Embryonic facial prominence (tissue), 1 donor: ENCODE data around the gene SLC37A3.
"Not testable (repeated sequence)": the region's sequence is repeated elsewhere in the genome, so short reads cannot be mapped to it uniquely, and the experiment has no call there.

ENCODE experiments used
- DNase-seq: peaks from one replicate; pipeline ENCODE4 v3.0.0-alpha.2; 2016; ENCODE audit errors: extremely low spot score

SLC37A3 gene, protein sequence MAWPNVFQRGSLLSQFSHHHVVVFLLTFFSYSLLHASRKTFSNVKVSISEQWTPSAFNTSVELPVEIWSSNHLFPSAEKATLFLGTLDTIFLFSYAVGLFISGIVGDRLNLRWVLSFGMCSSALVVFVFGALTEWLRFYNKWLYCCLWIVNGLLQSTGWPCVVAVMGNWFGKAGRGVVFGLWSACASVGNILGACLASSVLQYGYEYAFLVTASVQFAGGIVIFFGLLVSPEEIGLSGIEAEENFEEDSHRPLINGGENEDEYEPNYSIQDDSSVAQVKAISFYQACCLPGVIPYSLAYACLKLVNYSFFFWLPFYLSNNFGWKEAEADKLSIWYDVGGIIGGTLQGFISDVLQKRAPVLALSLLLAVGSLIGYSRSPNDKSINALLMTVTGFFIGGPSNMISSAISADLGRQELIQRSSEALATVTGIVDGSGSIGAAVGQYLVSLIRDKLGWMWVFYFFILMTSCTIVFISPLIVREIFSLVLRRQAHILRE

GRCh38 chr7:140397784-140398750 lies at the start of gene SLC37A3:
SLC37A3 (minus strand) TSS chr7:140398530; CDS start chr7:140382526, 16,004 bp downstream.
- DNase-seq = no peak

DNA sequence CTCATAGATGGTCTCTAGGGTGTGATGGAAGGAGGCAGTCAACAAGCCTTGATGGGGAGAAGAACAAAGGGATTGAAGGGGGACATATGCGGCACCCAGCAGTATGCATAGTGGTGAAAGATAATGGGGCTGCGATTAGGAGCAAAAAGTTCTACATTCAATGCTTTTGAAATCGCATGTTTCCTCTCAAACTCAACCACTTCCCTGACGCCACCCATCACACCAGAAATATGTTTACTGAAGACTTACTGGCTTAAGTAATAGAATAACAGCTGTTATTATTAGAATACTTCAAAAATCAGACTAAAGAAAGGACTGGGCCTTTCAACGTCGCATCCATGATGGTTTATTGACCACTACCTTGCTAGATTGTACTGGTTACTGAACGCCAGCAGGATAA lies 49.5 kb upstream of the SLC37A3 start:
- DNase-seq = no peak

DNA sequence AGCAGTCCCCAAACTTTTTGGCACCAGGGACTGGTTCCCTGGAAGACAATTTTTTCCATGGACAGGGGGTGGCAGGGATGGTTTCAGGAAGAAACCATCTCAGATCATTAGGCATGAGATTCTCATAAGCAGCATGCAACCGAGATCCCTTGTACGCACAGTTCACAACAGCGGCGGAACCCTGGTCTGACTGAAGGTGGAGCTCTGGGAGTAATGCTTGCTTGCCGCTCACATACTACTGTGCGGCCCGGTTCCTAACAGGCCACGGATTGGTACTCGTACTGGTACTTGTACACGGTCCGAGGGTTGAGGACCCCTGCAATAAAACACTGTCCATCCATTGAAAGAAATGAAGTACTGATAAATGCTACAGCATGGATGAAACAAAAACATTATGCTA lies 48.1 kb upstream of the SLC37A3 start:
- no peak for DNase-seq

- no peak for DNase-seq
These were observed 43.2 kb upstream of the SLC37A3 start for GRCh38 chr7:140441519-140441918.

DNA sequence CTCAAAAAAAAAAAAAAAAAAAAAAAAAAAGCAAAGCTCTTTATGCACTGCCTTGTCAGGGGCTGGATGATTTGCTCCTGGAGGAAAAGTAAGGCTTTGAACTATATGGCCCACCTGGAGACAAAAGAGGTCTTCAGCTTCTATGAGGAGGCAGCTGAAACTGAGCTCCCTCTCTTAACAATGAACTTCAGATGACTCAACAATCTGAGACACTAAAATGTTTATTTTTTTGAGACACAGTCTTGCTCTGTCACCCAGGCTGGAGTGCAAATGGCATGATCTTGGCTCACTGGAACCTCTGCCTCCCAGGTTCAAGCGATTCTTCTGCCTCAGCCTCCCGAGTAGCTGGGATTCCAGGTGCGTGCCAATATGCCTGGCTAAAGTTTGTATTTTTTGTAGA lies 42.3 kb upstream of the SLC37A3 start:
- no peak for DNase-seq

- no peak for DNase-seq
These were observed 41.0 kb upstream of the SLC37A3 start for GRCh38 chr7:140439359-140439758.

- DNase-seq = no peak
These were observed 37.0 kb upstream of the SLC37A3 start for GRCh38 chr7:140435252-140435895.

GRCh38 chr7:140433396-140433795 lies 35.1 kb upstream of the SLC37A3 start:
- DNase-seq = no peak

GRCh38 chr7:140426130-140426529 lies 27.8 kb upstream of the SLC37A3 start:
- no peak for DNase-seq

DNA sequence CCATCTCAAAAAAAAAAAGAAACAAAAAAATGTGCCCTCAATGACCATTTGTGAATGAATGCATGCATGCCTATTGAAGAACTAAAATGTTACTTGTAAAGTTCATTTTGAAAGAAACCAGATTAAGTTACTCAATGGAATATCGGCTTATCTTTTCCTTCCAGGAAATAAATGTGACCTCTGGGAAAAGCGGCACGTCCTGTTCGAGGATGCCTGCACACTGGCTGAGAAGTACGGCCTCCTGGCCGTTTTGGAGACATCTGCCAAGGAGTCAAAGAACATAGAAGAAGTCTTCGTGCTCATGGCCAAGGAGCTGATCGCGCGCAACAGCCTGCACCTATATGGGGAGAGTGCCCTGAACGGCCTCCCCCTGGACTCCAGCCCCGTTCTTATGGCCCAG lies 27.4 kb upstream of the SLC37A3 start:
- no peak for DNase-seq

DNA sequence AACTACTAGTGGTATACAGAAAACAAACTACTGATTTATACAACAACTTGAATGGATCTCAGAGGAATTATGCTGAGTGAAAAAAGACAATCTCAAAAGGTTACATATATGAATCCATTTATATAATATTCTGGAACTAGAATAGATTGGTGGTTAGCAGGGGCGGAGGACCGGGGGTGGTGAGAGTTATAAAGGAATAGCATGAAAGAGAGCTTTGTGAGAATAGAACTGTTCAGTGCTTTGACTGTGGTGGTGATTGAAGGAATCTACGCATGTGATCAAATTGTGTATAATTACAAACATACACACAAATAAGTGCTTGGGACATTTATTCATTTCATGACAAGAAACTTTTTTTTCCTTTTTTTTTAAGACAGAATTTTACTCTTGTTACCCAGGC lies 25.2 kb upstream of the SLC37A3 start:
- DNase-seq = no peak

DNA sequence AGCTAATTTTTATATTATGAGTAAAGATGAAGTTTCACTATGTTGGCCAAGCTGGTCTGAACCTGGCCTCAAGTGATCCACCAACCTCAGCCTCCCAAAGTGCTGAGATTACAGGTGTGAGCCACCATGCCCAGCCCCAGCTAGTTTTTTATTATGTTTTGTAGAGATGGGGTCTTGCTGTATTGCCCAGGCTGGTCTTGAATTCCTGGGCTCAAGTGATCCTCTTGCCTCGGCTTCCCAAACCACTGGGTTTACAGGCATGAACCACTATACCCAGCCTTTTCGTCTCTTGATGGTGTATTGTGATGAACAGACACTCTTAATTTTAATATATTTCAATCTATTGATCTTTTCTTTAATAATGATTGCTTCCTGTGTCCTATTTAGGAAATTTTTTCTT lies 23.2 kb upstream of the SLC37A3 start:
- no peak for DNase-seq

DNA sequence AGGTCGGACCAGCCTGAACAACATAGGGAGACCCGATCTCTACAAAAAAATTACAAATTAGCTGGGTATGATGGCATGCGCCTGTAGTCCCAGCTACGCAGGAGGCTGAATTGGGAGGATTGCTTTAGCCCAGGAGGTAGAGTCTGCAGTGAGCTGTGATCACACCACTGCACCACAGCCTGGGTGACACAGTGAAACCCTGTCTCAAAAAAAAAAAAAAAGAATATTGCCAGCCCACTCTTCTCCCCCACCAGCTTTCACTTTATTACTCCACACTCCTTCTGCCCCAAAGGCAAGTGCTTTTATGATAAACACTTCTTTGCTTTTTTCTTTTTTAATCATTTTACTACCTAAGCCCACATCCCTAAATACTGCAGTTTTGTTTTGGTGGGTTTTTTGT lies 20.3 kb upstream of the SLC37A3 start:
- no peak for DNase-seq

- not testable (repeated sequence) for DNase-seq
These were observed 19.8 kb upstream of the SLC37A3 start for GRCh38 chr7:140418156-140418472.

DNA sequence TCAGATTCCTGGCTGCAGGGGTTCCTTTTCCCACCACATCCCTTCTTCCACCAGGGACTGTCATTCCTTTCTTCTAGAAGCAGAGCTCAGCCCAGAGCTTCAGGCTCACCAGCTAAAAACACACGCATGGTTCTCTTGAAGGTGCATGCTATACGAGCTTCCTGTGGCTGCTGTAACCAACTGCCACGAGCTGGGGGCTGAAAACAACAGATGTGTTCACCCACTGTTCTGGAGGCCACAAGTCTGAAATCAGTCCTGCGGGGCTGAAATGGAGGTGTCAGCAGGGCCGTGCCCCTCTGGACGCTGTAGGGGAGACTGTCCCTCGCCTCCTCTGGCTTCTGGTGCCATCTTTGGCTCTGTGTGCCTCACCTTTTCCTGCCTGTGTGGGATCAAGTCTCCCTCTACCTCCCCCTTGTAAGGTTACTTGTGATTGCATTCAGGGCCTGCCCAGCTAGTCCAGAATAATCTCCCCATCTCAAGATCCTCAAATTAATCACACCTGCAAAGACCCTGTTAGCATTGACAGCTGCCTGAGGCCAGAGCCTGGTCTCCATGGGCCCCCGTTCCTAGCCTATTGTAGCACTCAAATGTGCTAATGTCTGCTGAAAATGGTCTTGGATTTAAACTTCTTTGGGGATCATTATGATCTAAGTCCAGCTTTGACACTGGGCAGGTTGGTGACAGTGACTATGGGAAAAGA lies 19.3 kb upstream of the SLC37A3 start:
- no peak for DNase-seq

DNA sequence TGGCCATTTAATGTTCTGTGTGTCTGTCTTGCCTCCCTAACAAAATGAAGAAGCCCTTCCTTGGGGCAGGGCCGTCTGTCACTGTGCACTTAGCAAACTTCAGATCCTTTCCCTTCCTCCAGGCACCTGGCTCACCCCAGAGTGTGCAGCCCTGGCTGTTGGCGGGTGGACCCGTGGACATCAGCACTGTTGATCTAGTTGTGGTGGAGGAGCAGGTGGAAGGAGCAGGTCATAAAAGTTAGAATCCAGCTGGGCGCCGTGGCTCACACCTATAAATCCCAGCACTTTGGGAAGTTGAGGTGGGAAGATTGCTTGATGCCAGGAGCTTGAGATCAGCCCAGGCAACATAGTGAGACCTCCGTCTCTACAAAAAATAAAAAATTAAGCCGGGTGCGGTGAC lies 18.2 kb upstream of the SLC37A3 start:
- no peak for DNase-seq

DNA sequence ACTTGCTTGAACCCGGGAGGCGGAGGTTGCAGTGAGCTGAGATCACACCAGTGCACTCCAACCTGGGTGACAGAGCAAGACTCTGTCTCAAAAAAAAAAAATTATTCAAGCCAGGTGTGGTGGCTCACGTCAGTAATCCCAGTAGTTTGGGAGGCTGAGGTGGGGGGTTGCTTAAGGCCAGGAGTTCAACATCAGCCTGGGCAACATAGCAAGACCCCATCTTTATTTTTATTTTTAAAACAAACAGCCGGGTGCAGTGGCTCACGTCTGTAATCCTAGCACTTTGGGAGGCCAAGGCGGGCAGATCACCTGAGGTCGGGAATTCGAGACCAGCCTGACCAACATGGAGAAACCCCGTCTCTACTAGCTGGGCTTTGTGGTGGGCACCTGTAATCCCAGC lies 17.5 kb upstream of the SLC37A3 start:
- not testable (repeated sequence) for DNase-seq

GRCh38 chr7:140415361-140415760 lies 17.0 kb upstream of the SLC37A3 start:
- DNase-seq = no peak

GRCh38 chr7:140404565-140405065 lies 6.3 kb upstream of the SLC37A3 start:
- DNase-seq = no peak

DNA sequence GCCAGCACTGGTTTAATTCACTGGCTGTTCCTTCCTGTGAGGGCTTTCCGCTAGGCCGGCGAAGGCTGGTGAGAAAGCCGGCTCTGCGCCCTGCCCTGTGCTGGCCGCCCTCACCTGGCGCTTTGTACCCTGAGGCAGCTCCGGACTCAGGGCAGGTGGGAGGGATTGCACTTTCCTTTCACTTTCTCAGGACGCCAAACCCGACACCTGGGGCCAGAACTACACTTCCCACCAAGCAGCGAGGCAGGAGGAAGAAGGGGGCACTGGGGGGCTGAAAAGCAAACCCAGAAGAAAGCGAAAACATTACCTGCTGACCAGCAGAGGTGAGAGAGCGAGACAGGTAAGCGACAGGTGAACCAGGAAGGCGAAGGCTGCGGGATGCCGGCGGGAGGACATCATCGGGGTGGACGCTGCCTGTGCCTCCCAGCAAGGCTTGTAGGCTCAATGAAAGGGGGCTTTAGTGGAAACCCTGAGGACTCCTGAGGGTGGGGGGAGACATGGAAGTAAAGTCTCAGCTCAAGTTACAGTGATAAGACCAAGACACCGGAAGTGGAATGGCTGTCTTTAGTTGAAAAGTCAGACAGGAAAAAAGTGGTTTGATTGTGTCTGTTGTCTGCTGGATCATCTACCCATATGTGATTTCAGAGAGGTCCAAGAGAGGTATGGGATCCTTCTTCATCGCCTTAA lies 5.7 kb upstream of the SLC37A3 start, which contains the start of gene RAB19:
RAB19 (plus strand) TSS at position 181 of the 687 bp plus-strand sequence. CDS start 3,589 bp downstream, outside the sequence.
- DNase-seq = no peak
